HG03095 (cell line): ENCODE results near the gene SIL1.
"Not testable (repeated sequence)": the region's sequence is repeated elsewhere in the genome, so short reads cannot be mapped to it uniquely, and the experiment has no call there.

ENCODE experiments used
- ATAC-seq: cut with Tn5 transposase; IDR thresholded peaks from one replicate; pipeline ENCODE4 v1.9.1; 2021; ENCODE audit warnings: moderate library complexity; ENCODE audit not compliant: unreplicated experiment

SIL1 gene

GRCh38 chr5:139076111-139076510, 122.1 kb downstream of the SIL1 start:
- no peak for ATAC-seq

- ATAC-seq: no peak
These were observed 122.8 kb downstream of the SIL1 start for GRCh38 chr5:139075066-139076050.

GRCh38 chr5:139073956-139074355, 124.2 kb downstream of the SIL1 start:
- not testable (repeated sequence) for ATAC-seq

GRCh38 chr5:139068494-139069151, 129.5 kb downstream of the SIL1 start:
- ATAC-seq: no peak

- ATAC-seq: no peak
These were observed 130.1 kb downstream of the SIL1 start for GRCh38 chr5:139068060-139068459.

GRCh38 chr5:139065306-139065705, 132.9 kb downstream of the SIL1 start:
- no peak for ATAC-seq

GRCh38 chr5:139064613-139065012, 133.6 kb downstream of the SIL1 start:
- no peak for ATAC-seq

- ATAC-seq: no peak
These were observed 134.5 kb downstream of the SIL1 start for GRCh38 chr5:139063664-139064054.

GRCh38 chr5:139062910-139063663, 135.1 kb downstream of the SIL1 start:
- no peak for ATAC-seq

- no peak for ATAC-seq
These were observed 136.3 kb downstream of the SIL1 start for GRCh38 chr5:139061856-139062255.

GRCh38 chr5:139061274-139061673, 136.9 kb downstream of the SIL1 start:
- ATAC-seq: no peak

GRCh38 chr5:139058121-139058520, 140.0 kb downstream of the SIL1 start:
- no peak for ATAC-seq

GRCh38 chr5:139057045-139057939, 140.9 kb downstream of the SIL1 start:
- not testable (repeated sequence) for ATAC-seq

- ATAC-seq: no peak
These were observed 145.2 kb downstream of the SIL1 start for GRCh38 chr5:139052975-139053374.

GRCh38 chr5:139051392-139051791, 146.8 kb downstream of the SIL1 start:
- no peak for ATAC-seq

GRCh38 chr5:139050432-139050831, 147.7 kb downstream of the SIL1 start:
- ATAC-seq: no peak

- ATAC-seq: no peak
These were observed 148.4 kb downstream of the SIL1 start for GRCh38 chr5:139049780-139050179.

GRCh38 chr5:139046551-139046950, 151.6 kb downstream of the SIL1 start:
- no peak for ATAC-seq

GRCh38 chr5:139043157-139043905, 154.8 kb downstream of the SIL1 start:
- no peak for ATAC-seq

- ATAC-seq: no peak
These were observed 158.1 kb downstream of the SIL1 start for GRCh38 chr5:139040081-139040480.
